Fibroblast of mammary gland (primary cell): ENCODE measurements around the gene NTSR2.

ENCODE experiments used
- DNase-seq: peaks from one replicate; pipeline ENCODE4 v3.0.0-alpha.2; 2010; ENCODE audit warnings: low read depth
- H3K4me3 ChIP-seq: 2 replicates; pipeline ENCODE4 v1.5.1; 2011; ENCODE audit warnings: low read depth, mild to moderate bottlenecking, low read length, moderate library complexity; ENCODE audit not compliant: control insufficient read depth
- TF ChIP-seq, protein P1 (sequence below): conservative IDR thresholded peaks from 2 replicates; pipeline ENCODE4 v1.5.1; 2011; ENCODE audit warnings: low read depth, low read length, inconsistent platforms; ENCODE audit not compliant: control insufficient read depth, insufficient read depth

The NTSR2 gene, protein sequence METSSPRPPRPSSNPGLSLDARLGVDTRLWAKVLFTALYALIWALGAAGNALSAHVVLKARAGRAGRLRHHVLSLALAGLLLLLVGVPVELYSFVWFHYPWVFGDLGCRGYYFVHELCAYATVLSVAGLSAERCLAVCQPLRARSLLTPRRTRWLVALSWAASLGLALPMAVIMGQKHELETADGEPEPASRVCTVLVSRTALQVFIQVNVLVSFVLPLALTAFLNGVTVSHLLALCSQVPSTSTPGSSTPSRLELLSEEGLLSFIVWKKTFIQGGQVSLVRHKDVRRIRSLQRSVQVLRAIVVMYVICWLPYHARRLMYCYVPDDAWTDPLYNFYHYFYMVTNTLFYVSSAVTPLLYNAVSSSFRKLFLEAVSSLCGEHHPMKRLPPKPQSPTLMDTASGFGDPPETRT

DNA sequence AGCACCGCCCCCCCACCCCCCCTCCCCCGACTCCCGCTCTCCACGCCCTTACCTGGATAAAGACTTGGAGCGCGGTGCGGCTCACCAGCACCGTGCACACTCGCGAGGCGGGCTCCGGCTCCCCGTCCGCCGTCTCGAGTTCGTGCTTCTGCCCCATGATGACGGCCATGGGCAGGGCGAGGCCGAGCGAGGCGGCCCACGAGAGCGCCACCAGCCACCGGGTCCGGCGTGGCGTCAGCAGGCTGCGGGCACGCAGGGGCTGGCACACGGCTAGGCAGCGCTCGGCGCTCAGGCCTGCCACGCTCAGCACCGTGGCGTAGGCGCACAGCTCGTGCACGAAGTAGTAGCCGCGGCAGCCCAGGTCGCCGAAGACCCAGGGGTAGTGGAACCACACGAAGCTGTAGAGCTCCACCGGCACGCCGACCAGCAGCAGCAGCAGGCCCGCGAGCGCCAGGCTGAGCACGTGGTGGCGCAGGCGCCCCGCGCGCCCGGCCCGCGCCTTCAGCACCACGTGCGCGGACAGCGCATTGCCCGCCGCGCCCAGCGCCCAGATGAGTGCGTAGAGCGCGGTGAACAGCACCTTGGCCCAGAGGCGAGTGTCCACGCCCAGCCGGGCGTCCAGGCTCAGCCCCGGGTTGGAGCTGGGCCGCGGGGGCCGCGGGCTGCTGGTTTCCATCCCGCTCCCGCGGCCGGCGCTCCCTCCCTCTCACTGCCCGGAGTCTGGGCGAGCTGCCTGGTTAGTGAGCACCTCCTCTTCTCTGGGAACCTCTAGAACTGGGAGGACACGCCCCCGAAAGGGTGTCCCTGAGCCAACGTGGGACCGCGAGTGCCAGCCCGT, at the start of gene NTSR2:
TSS of gene NTSR2 (minus strand) at position 742 of the 838 bp plus-strand sequence. CDS start at position 676, 66 bp downstream.
- peak; percentile 57 for DNase-seq
- H3K4me3 ChIP-seq, result no peak within 1 kb of the TSS
- TF ChIP-seq, protein P1, sequence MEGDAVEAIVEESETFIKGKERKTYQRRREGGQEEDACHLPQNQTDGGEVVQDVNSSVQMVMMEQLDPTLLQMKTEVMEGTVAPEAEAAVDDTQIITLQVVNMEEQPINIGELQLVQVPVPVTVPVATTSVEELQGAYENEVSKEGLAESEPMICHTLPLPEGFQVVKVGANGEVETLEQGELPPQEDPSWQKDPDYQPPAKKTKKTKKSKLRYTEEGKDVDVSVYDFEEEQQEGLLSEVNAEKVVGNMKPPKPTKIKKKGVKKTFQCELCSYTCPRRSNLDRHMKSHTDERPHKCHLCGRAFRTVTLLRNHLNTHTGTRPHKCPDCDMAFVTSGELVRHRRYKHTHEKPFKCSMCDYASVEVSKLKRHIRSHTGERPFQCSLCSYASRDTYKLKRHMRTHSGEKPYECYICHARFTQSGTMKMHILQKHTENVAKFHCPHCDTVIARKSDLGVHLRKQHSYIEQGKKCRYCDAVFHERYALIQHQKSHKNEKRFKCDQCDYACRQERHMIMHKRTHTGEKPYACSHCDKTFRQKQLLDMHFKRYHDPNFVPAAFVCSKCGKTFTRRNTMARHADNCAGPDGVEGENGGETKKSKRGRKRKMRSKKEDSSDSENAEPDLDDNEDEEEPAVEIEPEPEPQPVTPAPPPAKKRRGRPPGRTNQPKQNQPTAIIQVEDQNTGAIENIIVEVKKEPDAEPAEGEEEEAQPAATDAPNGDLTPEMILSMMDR, result no peak

DNA sequence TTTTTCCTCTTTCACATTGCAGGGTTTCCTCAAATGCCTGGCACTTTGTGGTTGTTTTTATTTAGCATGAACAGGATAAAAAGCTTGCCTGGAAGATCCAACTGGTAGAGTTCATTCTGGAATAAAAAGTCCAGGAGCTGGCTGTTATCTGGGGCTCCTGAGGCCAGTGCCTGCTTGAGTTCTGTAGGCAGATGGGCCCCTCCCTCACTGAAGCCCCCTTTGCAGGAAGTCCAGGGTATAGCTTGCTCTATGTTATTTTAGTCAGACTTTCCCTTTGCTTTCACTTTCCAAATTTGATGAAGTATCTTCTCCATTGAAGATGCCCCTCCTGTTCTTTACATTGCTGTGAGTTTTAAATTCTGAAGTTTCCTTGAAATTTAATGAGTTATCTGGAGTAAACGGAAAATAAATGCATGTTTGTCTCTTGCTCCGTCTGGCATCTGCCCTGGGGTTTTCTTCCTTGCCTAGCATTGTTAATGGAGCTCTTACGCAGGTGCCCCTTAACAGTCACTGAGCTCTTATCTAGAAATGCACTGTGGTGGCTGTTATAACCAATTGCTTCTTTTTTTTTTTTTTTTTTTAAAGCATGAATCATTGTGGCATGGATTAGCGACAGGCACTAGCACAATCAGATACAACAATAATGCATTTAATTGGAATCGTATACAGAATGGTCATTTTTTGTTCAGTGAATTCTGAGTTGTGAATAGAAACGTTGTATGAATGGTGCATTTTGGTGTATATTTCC, 49.4 kb upstream of the NTSR2 start:
- TF ChIP-seq, protein P1, result no peak
- no peak overlapping the region for H3K4me3 ChIP-seq
- no peak for DNase-seq

DNA sequence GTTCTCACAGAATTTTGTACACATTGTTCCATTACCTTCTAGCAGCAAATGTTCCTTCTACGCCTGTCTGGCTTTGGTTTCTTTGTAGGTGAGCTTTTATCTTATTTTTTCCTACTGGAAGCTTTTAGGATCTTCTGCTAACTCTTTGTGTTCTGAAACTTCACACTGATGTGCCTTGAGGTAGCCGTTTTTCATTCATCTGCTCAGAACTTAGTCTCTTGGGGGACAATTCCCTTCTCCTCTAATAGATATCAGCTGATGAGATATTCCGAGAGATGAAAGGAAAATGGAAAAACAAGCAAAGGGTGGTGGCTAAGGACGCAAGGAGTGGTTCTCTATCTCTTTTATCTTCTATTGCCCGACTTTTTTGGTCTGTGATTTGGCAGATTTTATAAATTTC, 48.6 kb upstream of the NTSR2 start:
- TF ChIP-seq, protein P1, result no peak
- H3K4me3 ChIP-seq, result no peak overlapping the region
- DNase-seq, result no peak

DNA sequence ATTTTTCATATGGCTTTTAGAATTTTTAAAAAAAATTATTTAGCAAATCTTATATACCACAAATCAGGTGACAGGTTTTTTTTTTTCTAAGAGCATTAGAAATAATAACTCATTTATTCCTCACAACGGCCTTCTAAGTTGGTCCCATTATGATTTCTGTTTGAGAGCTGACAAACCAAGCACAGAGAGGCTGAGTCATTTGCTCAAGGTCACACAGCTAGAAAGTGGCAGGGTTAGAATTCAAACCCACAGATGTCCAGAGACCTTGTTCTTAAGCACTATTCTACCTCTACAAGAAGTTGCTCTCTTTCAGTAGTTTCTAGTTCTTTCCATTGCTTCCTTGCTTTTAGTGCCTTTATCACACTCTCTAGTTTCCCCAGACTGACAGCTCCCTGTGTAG, 47.6 kb upstream of the NTSR2 start:
- no peak for DNase-seq
- no peak overlapping the region for H3K4me3 ChIP-seq
- TF ChIP-seq, protein P1, result no peak

DNA sequence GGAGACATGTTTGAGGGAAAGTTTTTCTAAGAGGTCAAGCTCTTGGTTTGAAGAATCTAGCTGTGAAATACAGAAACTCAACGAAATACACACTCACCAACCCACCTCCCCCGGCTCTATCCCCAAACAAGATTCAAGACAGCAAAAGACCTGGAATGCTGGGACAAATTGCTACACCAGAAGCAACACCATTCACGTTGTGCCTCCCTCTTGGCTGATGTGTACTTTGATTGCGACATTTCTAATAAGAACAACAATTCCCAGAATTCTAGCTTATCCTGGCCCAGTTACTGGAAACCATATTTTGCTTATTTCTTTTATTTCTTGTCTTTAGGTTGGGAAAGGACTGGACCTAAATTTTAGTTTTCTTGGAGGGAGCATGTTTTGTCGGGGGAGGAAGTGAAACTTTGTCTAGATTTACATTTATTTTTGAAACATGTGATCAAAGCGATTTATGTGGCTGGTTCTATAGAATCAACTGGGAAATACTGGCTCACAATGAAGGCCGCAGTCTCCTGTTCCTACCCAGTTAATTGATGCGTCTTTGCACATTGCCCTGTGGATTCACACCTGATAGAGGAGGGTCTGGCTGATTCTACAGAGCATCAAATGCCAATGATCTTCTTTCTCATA, 46.8 kb upstream of the NTSR2 start:
- TF ChIP-seq, protein P1, result no peak
- peak; percentile 76 for DNase-seq
- H3K4me3 ChIP-seq, result no peak overlapping the region
